HepG2 (cell line): ENCODE results near the gene STK36. TPM values are rescaled to one million over a fixed set of nuclear protein-coding genes. Genes with fewer than 3 reads are reported as not detected.

ENCODE experiments used
- ADNP ChIP-seq: sonication (generic); formaldehyde crosslinking; IDR thresholded peaks from 2 replicates; pipeline ENCODE4 v1.4.0; 2020; ENCODE audit warnings: missing genetic modification reagents
- CCDC6 ChIP-seq: sonication (generic); formaldehyde crosslinking; IDR thresholded peaks from 2 replicates; pipeline ENCODE4 v1.8.1; 2022; ENCODE audit warnings: mild to moderate bottlenecking, missing genetic modification reagents, moderate library complexity
- GPBP1L1 ChIP-seq: sonication (generic); formaldehyde crosslinking; IDR thresholded peaks from 2 replicates; pipeline ENCODE4 v1.5.0; 2020; ENCODE audit warnings: mild to moderate bottlenecking, missing genetic modification reagents
- HOXA5 ChIP-seq: sonication (generic); formaldehyde crosslinking; IDR thresholded peaks from 2 replicates; pipeline ENCODE4 v1.4.0; 2020; ENCODE audit warnings: missing genetic modification reagents
- NCOA5 ChIP-seq: sonication (generic); formaldehyde crosslinking; IDR thresholded peaks from 2 replicates; pipeline ENCODE4 v1.4.0; 2020; ENCODE audit warnings: missing genetic modification reagents
- NR0B2 ChIP-seq: sonication (generic); formaldehyde crosslinking; IDR thresholded peaks from 2 replicates; pipeline ENCODE4 v1.4.0; 2020; ENCODE audit warnings: mild to moderate bottlenecking, missing genetic modification reagents
- ZBTB46 ChIP-seq: sonication (generic); formaldehyde crosslinking; IDR thresholded peaks from 2 replicates; pipeline ENCODE4 v1.4.0; 2020; ENCODE audit warnings: mild to moderate bottlenecking, missing genetic modification reagents, borderline replicate concordance
- ZBTB7B ChIP-seq: sonication (generic); formaldehyde crosslinking; IDR thresholded peaks from 2 replicates; pipeline ENCODE4 v1.4.0; 2020; ENCODE audit warnings: missing genetic modification reagents
- ZGPAT ChIP-seq: IDR thresholded peaks from 2 replicates; pipeline ENCODE4 v1.6.1; 2016; ENCODE audit warnings: mild to moderate bottlenecking
- ZNF138 ChIP-seq: sonication (generic); formaldehyde crosslinking; IDR thresholded peaks from 2 replicates; pipeline ENCODE4 v1.5.0; 2020; ENCODE audit warnings: mild to moderate bottlenecking, low read depth, missing genetic modification reagents
- ZNF274 ChIP-seq: sonication (generic); formaldehyde crosslinking; IDR thresholded peaks from 2 replicates; pipeline ENCODE4 v1.5.1; 2020; ENCODE audit warnings: mild to moderate bottlenecking, missing genetic modification reagents
- ZNF33B ChIP-seq: sonication (generic); formaldehyde crosslinking; IDR thresholded peaks from 2 replicates; pipeline ENCODE4 v1.5.1; 2020; ENCODE audit warnings: mild to moderate bottlenecking, missing genetic modification reagents
- ZNF550 ChIP-seq: sonication (generic); formaldehyde crosslinking; IDR thresholded peaks from 2 replicates; pipeline ENCODE4 v1.4.0; 2020; ENCODE audit warnings: mild to moderate bottlenecking, missing genetic modification reagents, borderline replicate concordance
- ZNF615 ChIP-seq: sonication (generic); formaldehyde crosslinking; IDR thresholded peaks from 2 replicates; pipeline ENCODE4 v1.5.0; 2020; ENCODE audit warnings: mild to moderate bottlenecking, missing genetic modification reagents, borderline replicate concordance
- ZSCAN20 ChIP-seq: sonication (generic); formaldehyde crosslinking; IDR thresholded peaks from 2 replicates; pipeline ENCODE4 v1.4.0; 2020; ENCODE audit warnings: missing genetic modification reagents, mild to moderate bottlenecking, borderline replicate concordance
- polyA plus RNA-seq, 8 experiments: library from polyadenylated mRNA; depleted of rRNA in 3 of 8; stranded (reverse) in 7 of 8; unstranded in 1 of 8; fragments of >200 nt; fragmentation: Illumina TruSeq in 4 of 8; extraction: Trizol in 4 of 8; gene quantifications; 2 replicates each; pipeline versions ENCODE4 v1.2.1 to v1.2.3, GENCODE V29; 2011 to 2016; ENCODE audit warnings: low read depth in 4 of 8, missing spikeins in 1 of 8, mixed read lengths in 1 of 8; ENCODE audit not compliant: insufficient read depth in 1 of 8
- total RNA-seq, 5 experiments: library from RNA; depleted of rRNA; stranded (reverse); fragments of >200 nt; fragmentation: Illumina TruSeq; extraction: Trizol; gene quantifications; 2 replicates each; pipeline ENCODE4 v1.2.3, GENCODE V29; 2016; ENCODE audit warnings: low read depth in 1 of 5
- TF ChIP-seq, protein P1 (sequence below): sonication (generic); formaldehyde crosslinking; IDR thresholded peaks from 2 replicates; pipeline ENCODE4 v1.4.0; 2020; ENCODE audit warnings: missing genetic modification reagents
- TF ChIP-seq, protein P2 (sequence below): IDR thresholded peaks from 2 replicates; pipeline ENCODE4 v1.6.1; 2012; ENCODE audit warnings: low read length, improper control_type of control experiment

The STK36 gene
- total and polyA plus RNA-seq, 2 of the 13 experiments (the other 11 are each of a cell fraction or from before 2014, with no cell fraction given) = 45.9 to 83.5 TPM

DNA sequence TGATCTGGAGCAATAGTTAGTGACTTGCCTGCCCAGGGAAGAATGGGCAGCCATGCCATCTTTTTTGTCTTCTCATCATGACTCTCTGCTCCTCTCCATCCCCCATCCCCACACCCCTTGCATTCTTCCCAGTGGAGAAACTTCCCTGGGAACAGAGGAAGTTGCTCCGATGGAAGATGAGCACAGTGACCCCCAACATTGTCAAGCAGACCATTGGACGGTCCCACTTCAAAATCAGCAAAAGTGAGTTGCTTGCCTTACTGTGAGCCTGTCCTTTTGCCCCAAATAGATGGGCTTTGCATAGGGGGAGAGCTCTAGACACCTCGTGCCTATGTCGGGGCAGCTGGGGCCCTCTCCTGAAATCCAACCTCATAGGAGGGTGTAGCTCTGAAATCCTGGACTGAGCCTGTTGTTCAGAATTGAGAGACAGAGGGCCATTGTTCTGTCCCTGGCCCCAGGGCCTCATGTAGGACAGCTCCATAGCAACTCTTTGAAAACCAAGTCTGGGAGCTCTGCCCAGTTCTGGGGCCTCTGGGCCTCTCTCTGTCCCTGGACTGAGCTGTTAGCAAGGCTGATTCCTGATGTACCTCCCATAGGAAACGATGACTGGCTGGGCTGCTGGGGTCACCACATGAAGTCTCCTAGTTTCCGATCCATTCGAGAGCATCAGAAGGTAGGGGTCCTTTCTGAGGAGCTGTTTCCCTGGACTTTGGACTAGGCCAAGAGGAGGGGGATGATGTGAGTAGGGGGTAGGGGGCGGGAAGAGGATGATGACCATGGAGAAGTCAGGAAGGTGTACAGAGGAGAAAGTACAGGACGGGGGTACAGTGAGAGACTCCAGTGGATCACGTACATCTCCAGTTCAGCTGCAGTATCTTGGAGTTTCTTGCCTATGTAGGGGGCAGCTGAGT lies 73.9 kb downstream of the STK36 start (continued):
- TF ChIP-seq, protein P1, sequence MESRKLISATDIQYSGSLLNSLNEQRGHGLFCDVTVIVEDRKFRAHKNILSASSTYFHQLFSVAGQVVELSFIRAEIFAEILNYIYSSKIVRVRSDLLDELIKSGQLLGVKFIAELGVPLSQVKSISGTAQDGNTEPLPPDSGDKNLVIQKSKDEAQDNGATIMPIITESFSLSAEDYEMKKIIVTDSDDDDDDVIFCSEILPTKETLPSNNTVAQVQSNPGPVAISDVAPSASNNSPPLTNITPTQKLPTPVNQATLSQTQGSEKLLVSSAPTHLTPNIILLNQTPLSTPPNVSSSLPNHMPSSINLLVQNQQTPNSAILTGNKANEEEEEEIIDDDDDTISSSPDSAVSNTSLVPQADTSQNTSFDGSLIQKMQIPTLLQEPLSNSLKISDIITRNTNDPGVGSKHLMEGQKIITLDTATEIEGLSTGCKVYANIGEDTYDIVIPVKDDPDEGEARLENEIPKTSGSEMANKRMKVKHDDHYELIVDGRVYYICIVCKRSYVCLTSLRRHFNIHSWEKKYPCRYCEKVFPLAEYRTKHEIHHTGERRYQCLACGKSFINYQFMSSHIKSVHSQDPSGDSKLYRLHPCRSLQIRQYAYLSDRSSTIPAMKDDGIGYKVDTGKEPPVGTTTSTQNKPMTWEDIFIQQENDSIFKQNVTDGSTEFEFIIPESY (CRISPR knock-in tag) = peak; percentile 25; the same call in 1 of the 2 replicates
- TF ChIP-seq, protein P2, sequence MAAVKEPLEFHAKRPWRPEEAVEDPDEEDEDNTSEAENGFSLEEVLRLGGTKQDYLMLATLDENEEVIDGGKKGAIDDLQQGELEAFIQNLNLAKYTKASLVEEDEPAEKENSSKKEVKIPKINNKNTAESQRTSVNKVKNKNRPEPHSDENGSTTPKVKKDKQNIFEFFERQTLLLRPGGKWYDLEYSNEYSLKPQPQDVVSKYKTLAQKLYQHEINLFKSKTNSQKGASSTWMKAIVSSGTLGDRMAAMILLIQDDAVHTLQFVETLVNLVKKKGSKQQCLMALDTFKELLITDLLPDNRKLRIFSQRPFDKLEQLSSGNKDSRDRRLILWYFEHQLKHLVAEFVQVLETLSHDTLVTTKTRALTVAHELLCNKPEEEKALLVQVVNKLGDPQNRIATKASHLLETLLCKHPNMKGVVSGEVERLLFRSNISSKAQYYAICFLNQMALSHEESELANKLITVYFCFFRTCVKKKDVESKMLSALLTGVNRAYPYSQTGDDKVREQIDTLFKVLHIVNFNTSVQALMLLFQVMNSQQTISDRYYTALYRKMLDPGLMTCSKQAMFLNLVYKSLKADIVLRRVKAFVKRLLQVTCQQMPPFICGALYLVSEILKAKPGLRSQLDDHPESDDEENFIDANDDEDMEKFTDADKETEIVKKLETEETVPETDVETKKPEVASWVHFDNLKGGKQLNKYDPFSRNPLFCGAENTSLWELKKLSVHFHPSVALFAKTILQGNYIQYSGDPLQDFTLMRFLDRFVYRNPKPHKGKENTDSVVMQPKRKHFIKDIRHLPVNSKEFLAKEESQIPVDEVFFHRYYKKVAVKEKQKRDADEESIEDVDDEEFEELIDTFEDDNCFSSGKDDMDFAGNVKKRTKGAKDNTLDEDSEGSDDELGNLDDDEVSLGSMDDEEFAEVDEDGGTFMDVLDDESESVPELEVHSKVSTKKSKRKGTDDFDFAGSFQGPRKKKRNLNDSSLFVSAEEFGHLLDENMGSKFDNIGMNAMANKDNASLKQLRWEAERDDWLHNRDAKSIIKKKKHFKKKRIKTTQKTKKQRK = no peak
- 0 out of 2 replicates have a peak, but pooled peaks have one; percentile 44 for TF ChIP-seq ZNF274 (CRISPR knock-in tag)
- no peak for TF ChIP-seq ZSCAN20
- no peak for TF ChIP-seq ZNF615
- no peak for TF ChIP-seq NR0B2
- TF ChIP-seq ZBTB46 = 0 out of 2 replicates have a peak, but pooled peaks have one; percentile 25
- 0 out of 2 replicates have a peak, but pooled peaks have one; percentile 69 for TF ChIP-seq HOXA5 (CRISPR knock-in tag)
- TF ChIP-seq NCOA5 (CRISPR knock-in tag) = no peak
- TF ChIP-seq ZGPAT = peak; percentile 58; the same call in 1 of the 2 replicates
- TF ChIP-seq ZNF138 (CRISPR knock-in tag) = no peak
- TF ChIP-seq GPBP1L1 (CRISPR knock-in tag) = no peak
- no peak for TF ChIP-seq ZNF550 (CRISPR knock-in tag)
- no peak for TF ChIP-seq ADNP (CRISPR knock-in tag)
- peak; percentile 62; the same call in 1 of the 2 replicates for TF ChIP-seq CCDC6 (CRISPR knock-in tag)
- TF ChIP-seq ZNF33B (CRISPR knock-in tag) = peak; percentile 86; the same call in 1 of the 2 replicates
- peak; percentile 64; the same call in 1 of the 2 replicates for TF ChIP-seq ZBTB7B (CRISPR knock-in tag)
